Activated B cell treated with CpG ODN at 0.5 μM for 24 hours (primary cell): ENCODE results near the gene SAPCD2. TPM values are rescaled to one million over a fixed set of nuclear protein-coding genes. Genes with fewer than 3 reads are reported as not detected.

Experiments
- ATAC-seq: fragments of 200-7000 bp; cut with Tn5 transposase; one replicate; pipeline ENCODE4 v1.10.0; 2021; ENCODE audit warnings: low read depth, mild to moderate bottlenecking, moderate library complexity
- CTCF ChIA-PET: fragments of 350-600 bp; sonication (Branson Sonifier 250); formaldehyde crosslinking; loops from one replicate; lab custom pipeline; 2021; ENCODE audit warnings: antibody characterized with exemption; lab: Charles Lee
- POLR2A ChIA-PET: fragments of 350-600 bp; sonication (Branson Sonifier 250); formaldehyde crosslinking; loops from one replicate; lab custom pipeline; 2021; ENCODE audit warnings: antibody characterized with exemption; lab: Charles Lee
- DNase-seq: peaks from one replicate; pipeline ENCODE4 v3.0.0; 2022
- H3K27ac Mint-ChIP-seq: one replicate; pipeline ENCODE4 v1.8.0; 2020; ENCODE audit warnings: mixed read lengths
- H3K27me3 Mint-ChIP-seq: one replicate; pipeline ENCODE4 v1.8.0; 2021; ENCODE audit warnings: mixed read lengths
- H3K36me3 Mint-ChIP-seq: one replicate; pipeline ENCODE4 v1.8.0; 2021; ENCODE audit warnings: low read depth, mixed read lengths
- H3K4me1 Mint-ChIP-seq: one replicate; pipeline ENCODE4 v1.8.0; 2021; ENCODE audit warnings: mixed read lengths
- H3K4me3 Mint-ChIP-seq: one replicate; pipeline ENCODE4 v1.8.0; 2020; ENCODE audit warnings: mild to moderate bottlenecking, mixed read lengths
- H3K9me3 Mint-ChIP-seq: one replicate; pipeline ENCODE4 v1.8.0; 2020; ENCODE audit warnings: mixed read lengths
- CTCF ChIP-seq: fragments of 200-600 bp; IDR thresholded peaks from one replicate; pipeline ENCODE4 v1.8.0; 2022; ENCODE audit warnings: antibody characterized with exemption, mild to moderate bottlenecking
- intact Hi-C: fragments of 100-400 bp; cut with micrococcal nuclease; formaldehyde crosslinking; loops from one replicate; pipeline ENCODE4 v1.15.1; 2024
- total RNA-seq: library from RNA; stranded (reverse); gene quantifications from 2 replicates; pipeline ENCODE4 v1.2.3, GENCODE V29; 2022

SAPCD2 gene
- total RNA-seq, 1 donor from 2014 or later: 0.80 TPM

GRCh38 chr9:137018761-137019559 lies 51.4 kb downstream of the SAPCD2 start:
- Mint-ChIP-seq H3K9me3 (no peaks in the 10 kb centered on the region), H3K4me1 (peaks cover 1% of the 10 kb centered on the region), H3K4me3 (no peak overlapping the region), H3K27me3 (no peaks in the 10 kb centered on the region), H3K36me3 (peaks cover 6% of the 10 kb centered on the region), H3K27ac (no peak overlapping the region)
- CTCF ChIA-PET: no interaction called here
- POLR2A ChIA-PET: no interaction called here
- no peak for DNase-seq
- intact Hi-C loops: no loop called here
- no peak for TF ChIP-seq CTCF
- ATAC-seq: no peak

GRCh38 chr9:137017791-137018497 lies 52.4 kb downstream of the SAPCD2 start:
- no peak for ATAC-seq
- Mint-ChIP-seq H3K36me3 (peaks cover 6% of the 10 kb centered on the region), H3K4me1 (peaks cover 1% of the 10 kb centered on the region), H3K27me3 (no peaks in the 10 kb centered on the region), H3K27ac (no peak overlapping the region), H3K4me3 (no peak overlapping the region), H3K9me3 (no peaks in the 10 kb centered on the region)
- intact Hi-C loops: no loop called here
- CTCF ChIA-PET: no interaction called here
- POLR2A ChIA-PET: no interaction called here
- TF ChIP-seq CTCF: no peak
- DNase-seq: no peak

DNA sequence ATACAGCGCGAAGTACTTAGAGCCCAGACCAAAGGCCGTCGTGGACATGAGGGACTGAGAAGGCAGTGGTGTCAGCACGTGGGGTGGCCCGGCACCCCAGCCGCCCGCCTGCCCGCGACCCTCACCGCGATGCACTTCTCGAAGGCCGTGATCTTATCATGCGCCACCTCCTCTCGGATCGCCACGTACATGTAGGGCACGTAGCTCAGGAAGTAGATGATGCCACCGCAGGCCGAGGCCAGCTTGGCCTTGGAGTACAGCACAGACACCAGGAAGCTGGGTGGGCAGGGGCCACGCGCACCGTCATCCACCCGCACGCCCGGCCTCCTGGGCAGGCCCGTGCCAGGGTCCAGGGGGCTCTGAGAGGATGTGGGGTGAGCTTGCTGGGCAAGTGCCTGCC lies 53.3 kb downstream of the SAPCD2 start:
- intact Hi-C loops: no loop called here
- Mint-ChIP-seq H3K27me3 (no peaks in the 10 kb centered on the region), H3K27ac (no peak overlapping the region), H3K4me3 (no peak overlapping the region), H3K4me1 (peaks cover under 1% of the 10 kb centered on the region), H3K36me3 (peaks cover 8% of the 10 kb centered on the region), H3K9me3 (no peaks in the 10 kb centered on the region)
- TF ChIP-seq CTCF: no peak
- CTCF ChIA-PET: no interaction called here
- POLR2A ChIA-PET: no interaction called here
- no peak for DNase-seq
- no peak for ATAC-seq

- H3K4me1 Mint-ChIP-seq: no peaks in the 10 kb centered on the region
- intact Hi-C loops: no loop called here
- no peaks in the 10 kb centered on the region for H3K27me3 Mint-ChIP-seq
- peaks cover 9% of the 10 kb centered on the region for H3K36me3 Mint-ChIP-seq
- no peak for TF ChIP-seq CTCF
- H3K4me3 Mint-ChIP-seq: no peak overlapping the region
- no peak overlapping the region for H3K27ac Mint-ChIP-seq
- ChIA-PET POLR2A (no interaction called here), CTCF (no interaction called here)
- H3K9me3 Mint-ChIP-seq: no peaks in the 10 kb centered on the region
- DNase-seq (no peak), ATAC-seq (no peak)
These were observed 53.9 kb downstream of the SAPCD2 start for GRCh38 chr9:137016436-137016835.

GRCh38 chr9:137015976-137016375 lies 54.4 kb downstream of the SAPCD2 start:
- CTCF ChIA-PET: no interaction called here
- ATAC-seq (no peak), DNase-seq (no peak)
- Mint-ChIP-seq H3K4me3 (no peak overlapping the region), H3K9me3 (no peaks in the 10 kb centered on the region), H3K4me1 (no peaks in the 10 kb centered on the region), H3K36me3 (peaks cover 9% of the 10 kb centered on the region), H3K27ac (no peak overlapping the region), H3K27me3 (no peaks in the 10 kb centered on the region)
- intact Hi-C loops: no loop called here
- no peak for TF ChIP-seq CTCF
- POLR2A ChIA-PET: no interaction called here
